ENCODE results near the gene FGD2. TPM values are rescaled to one million over a fixed set of nuclear protein-coding genes. Genes with fewer than 3 reads are reported as not detected.

The FGD2 gene
- total RNA-seq, 4 donors from 2014 or later, result 2.5 to 292 (median 34.9) TPM

- peaks cover 0 to 33% (median 0%) of the 10 kb centered on the region in 4 donors for H3K4me1 ChIP-seq
- no peaks in the 10 kb centered on the region for H3K27me3 ChIP-seq
- no peak overlapping the region for H3K27ac ChIP-seq
- H3K9me3 ChIP-seq, result no peaks in the 10 kb centered on the region
- no peak overlapping the region for H3K4me3 ChIP-seq
- peaks cover 0 to 53% (median 0%) of the 10 kb centered on the region in 3 donors for H3K36me3 ChIP-seq
- no peak for DNase-seq
- TF ChIP-seq CTCF (IDR thresholded peaks at IDR 0.05) (no peak), POLR2A (IDR thresholded peaks at IDR 0.05) (no peak)
Measured at GRCh38 chr6:36978421-36979346, 26.8 kb upstream of the FGD2 start.

- H3K4me3 ChIP-seq, result no peak overlapping the region
- DNase-seq, result peak in 1 of 3 donors; percentile 55
- no peaks in the 10 kb centered on the region for H3K9me3 ChIP-seq
- H3K27me3 ChIP-seq, result no peaks in the 10 kb centered on the region
- H3K27ac ChIP-seq, result no peak overlapping the region
- TF ChIP-seq CTCF (IDR thresholded peaks at IDR 0.05), result peak in 4 of 6 experiments; percentile 29 to 54 (median 43)
- no peak for TF ChIP-seq POLR2A (IDR thresholded peaks at IDR 0.05)
- peaks cover 0 to 39% (median 0%) of the 10 kb centered on the region in 4 donors for H3K4me1 ChIP-seq
- H3K36me3 ChIP-seq, result peaks cover 0 to 46% (median 0%) of the 10 kb centered on the region in 3 donors
Measured at GRCh38 chr6:36979347-36979742, 26.1 kb upstream of the FGD2 start.

- Histone ChIP-seq H3K27me3 (no peaks in the 10 kb centered on the region), H3K9me3 (no peaks in the 10 kb centered on the region), H3K36me3 (peaks cover 0 to 38% (median 0%) of the 10 kb centered on the region in 3 donors), H3K4me3 (no peak overlapping the region), H3K4me1 (peaks cover 0 to 47% (median 0%) of the 10 kb centered on the region in 4 donors), H3K27ac (no peak overlapping the region)
- DNase-seq, result no peak
- no peak for TF ChIP-seq CTCF (IDR thresholded peaks at IDR 0.05)
- TF ChIP-seq POLR2A (IDR thresholded peaks at IDR 0.05), result no peak
Measured at GRCh38 chr6:36980129-36980528, 25.3 kb upstream of the FGD2 start.

GRCh38 chr6:36980876-36981619 lies 24.4 kb upstream of the FGD2 start:
- peaks cover 0 to 47% (median 0%) of the 10 kb centered on the region in 4 donors for H3K4me1 ChIP-seq

More at GRCh38 chr6:36980876-36981619, 24.4 kb upstream of the FGD2 start:
- DNase-seq, result no peak
- H3K27me3 ChIP-seq, result no peaks in the 10 kb centered on the region
- no peaks in the 10 kb centered on the region for H3K9me3 ChIP-seq
- no peak overlapping the region for H3K27ac ChIP-seq
- H3K36me3 ChIP-seq, result peaks cover 0 to 29% (median 0%) of the 10 kb centered on the region in 3 donors
- H3K4me3 ChIP-seq, result no peak overlapping the region
- TF ChIP-seq POLR2A (IDR thresholded peaks at IDR 0.05) (no peak), CTCF (IDR thresholded peaks at IDR 0.05) (no peak)
